T-helper 9 cell (primary cell): ENCODE data around the gene DOCK8.

Source experiments
- DNase-seq: peaks from one replicate; pipeline ENCODE4 v3.0.0-alpha.2; 2020

DOCK8 gene

DNA sequence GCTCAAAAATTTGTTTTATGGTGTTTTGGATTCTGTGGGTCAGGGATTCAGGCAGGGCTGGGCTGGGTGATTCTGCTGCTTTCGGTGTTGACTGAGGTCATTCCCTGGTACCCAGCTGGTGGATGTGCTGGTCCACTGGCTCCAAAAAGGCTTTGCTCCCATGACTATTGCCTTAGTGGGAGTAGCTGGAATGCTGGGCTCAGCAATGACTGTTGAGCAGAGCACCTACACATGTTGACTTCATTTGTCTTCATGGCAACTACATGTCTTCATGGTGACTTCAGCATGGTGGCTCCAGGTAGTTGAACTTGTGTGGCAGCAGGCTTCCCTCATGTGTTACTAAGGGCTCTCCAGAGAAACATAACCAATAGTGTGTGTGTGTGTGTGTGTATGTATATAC, 297.2 kb downstream of the DOCK8 start:
- no peak for DNase-seq

DNA sequence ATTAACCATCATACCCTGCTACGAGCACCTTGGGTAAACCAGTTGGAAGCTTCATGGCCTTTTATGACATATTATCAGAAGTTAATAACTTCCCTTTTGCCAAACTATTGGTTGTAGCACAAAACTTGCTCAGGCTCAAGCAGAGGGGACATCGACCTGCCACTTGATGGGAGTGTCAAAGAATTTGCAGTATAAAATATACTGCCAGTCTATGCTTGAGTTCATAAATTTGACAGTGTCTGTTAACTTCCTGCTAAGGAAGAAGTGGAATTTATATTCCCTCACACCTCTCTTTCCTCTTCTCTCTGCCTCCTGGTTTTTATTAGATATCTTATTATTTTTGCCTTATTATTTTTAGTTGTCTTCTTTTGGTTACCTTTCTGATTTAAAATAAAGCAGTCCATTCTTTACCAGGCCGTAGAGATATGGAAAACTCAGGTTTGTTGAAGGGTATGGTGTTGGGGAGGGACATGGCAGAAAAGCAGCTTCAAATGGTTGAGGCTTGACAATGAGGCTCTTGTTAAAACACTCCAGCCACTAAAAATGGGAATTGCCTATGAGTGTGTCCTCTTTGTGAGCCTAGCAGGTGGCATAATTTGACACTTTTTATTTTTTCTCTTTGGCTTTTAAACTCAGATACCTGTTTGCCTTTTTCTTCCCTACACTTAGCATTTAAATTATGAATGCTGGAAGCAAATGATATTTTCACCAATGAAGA, 298.0 kb downstream of the DOCK8 start:
- no peak for DNase-seq
